HCT116 (cell line): Measurements from ENCODE around the gene HSDL2. TPM values are rescaled to one million over a fixed set of nuclear protein-coding genes. Genes with fewer than 3 reads are reported as not detected.

Experiments
- ATAC-seq: fragments of 200-7000 bp; cut with Tn5 transposase; 2 replicates; pipeline ENCODE4 v1.9.1; 2020; ENCODE audit warnings: mild to moderate bottlenecking, moderate library complexity
- BruUV-seq: library from RNA; stranded (reverse); fragments of 400-500 nt; replicated peaks from 2 replicates; lab custom pipeline; 2021; lab: Mats Ljungman, UMichigan
- CTCF ChIA-PET: fragments of 300-600 bp; sonication (Branson Sonifier 250); formaldehyde crosslinking; loops from one replicate; lab custom pipeline; 2021; ENCODE audit warnings: antibody characterized with exemption; lab: Charles Lee
- POLR2A ChIA-PET: fragments of 300-600, 350-600 bp; sonication (Branson Sonifier 250); formaldehyde crosslinking; loops from one replicate; lab custom pipeline; 2021; ENCODE audit warnings: antibody characterized with exemption; lab: Charles Lee
- RAD21 ChIA-PET, 2 experiments: fragments of 300-600 bp; sonication (Branson Sonifier 250); formaldehyde crosslinking; loops; one replicate each; lab custom pipeline; 2023; ENCODE audit warnings: low total read pairs in 2 of 2; ENCODE audit not compliant: uncharacterized antibody in 2 of 2, unreplicated experiment in 2 of 2, low non-redundant PET in 1 of 2; lab: Charles Lee
- DNase-seq: peaks from one replicate; pipeline ENCODE4 v3.0.0-alpha.2; 2010; ENCODE audit warnings: low read depth, low spot score
- H2AFZ ChIP-seq: fragments of 200-600 bp; shearing (Covaris generic), sonication (generic); 2 replicates; pipeline ENCODE4 v1.6.1; 2017; ENCODE audit warnings: low read depth, mixed run types, mixed read lengths, antibody characterized with exemption, low read length; ENCODE audit not compliant: poor library complexity, severe bottlenecking
- H3K27ac ChIP-seq: 2 replicates; pipeline ENCODE4 v1.5.1; 2012; ENCODE audit warnings: low read depth, low read length
- H3K27me3 ChIP-seq: fragments of 200-600 bp; sonication (generic); 2 replicates; pipeline ENCODE4 v1.6.1; 2016; ENCODE audit warnings: mixed run types, low read length, mixed read lengths; ENCODE audit not compliant: insufficient read depth
- H3K36me3 ChIP-seq, 2 experiments: fragments of 200-500 bp in 1 of 2; fragments of 200-600 bp in 1 of 2; sonication (Bioruptor generic) in 1 of 2; sonication (generic) in 1 of 2; 2 replicates each; pipeline versions ENCODE4 v1.5.1 to v1.6.1; 2014 to 2016; ENCODE audit warnings: low read length in 2 of 2, inconsistent platforms in 1 of 2, mixed read lengths in 1 of 2, mixed run types in 1 of 2; ENCODE audit not compliant: insufficient read depth in 2 of 2, control insufficient read depth in 1 of 2
- H3K4me1 ChIP-seq, 2 experiments: fragments of 200-600 bp in 1 of 2; sonication (generic) in 1 of 2; 2 replicates each; pipeline versions ENCODE4 v1.5.1 to v1.6.1; 2012 to 2017; ENCODE audit warnings: low read length in 2 of 2, inconsistent platforms in 1 of 2, mild to moderate bottlenecking in 1 of 2, mixed read lengths in 1 of 2, mixed run types in 1 of 2, moderate library complexity in 1 of 2; ENCODE audit not compliant: insufficient read depth in 2 of 2, control insufficient read depth in 1 of 2
- H3K4me2 ChIP-seq: fragments of 200-600 bp; sonication (generic); 2 replicates; pipeline ENCODE4 v1.6.1; 2017; ENCODE audit warnings: mixed run types, low read length, mixed read lengths
- H3K4me3 ChIP-seq, 2 experiments: fragments of 200-600 bp in 1 of 2; sonication (generic) in 1 of 2; replicated peaks in 1 of 2; 2 replicates each; pipeline ENCODE4 v1.5.1; 2011 to 2016; ENCODE audit warnings: low read length in 2 of 2, control low read depth in 1 of 2, low read depth in 1 of 2, mild to moderate bottlenecking in 1 of 2, mixed read lengths in 1 of 2, mixed run types in 1 of 2
- H3K79me2 ChIP-seq: fragments of 200-600 bp; sonication (generic); 2 replicates; pipeline ENCODE4 v1.6.1; 2017; ENCODE audit warnings: mild to moderate bottlenecking, mixed run types, low read length, moderate library complexity, mixed read lengths; ENCODE audit not compliant: insufficient read depth
- H3K9ac ChIP-seq: fragments of 200-600 bp; sonication (generic); 2 replicates; pipeline ENCODE4 v1.6.1; 2016; ENCODE audit warnings: low read length, mixed read lengths
- H3K9me2 ChIP-seq: fragments of 200-600 bp; sonication (generic), shearing (Covaris generic); 2 replicates; pipeline ENCODE4 v1.6.1; 2017; ENCODE audit warnings: mixed run types, mild to moderate bottlenecking, moderate library complexity; ENCODE audit not compliant: insufficient read depth
- H3K9me3 ChIP-seq, 2 experiments: fragments of 200-500 bp in 1 of 2; fragments of 200-600 bp in 1 of 2; sonication (Bioruptor generic) in 1 of 2; sonication (generic) in 1 of 2; 2 replicates each; pipeline ENCODE4 v1.6.1; 2014 to 2017; ENCODE audit warnings: low read length in 2 of 2, mixed read lengths in 2 of 2, inconsistent platforms in 1 of 2, low read depth in 1 of 2, mild to moderate bottlenecking in 1 of 2, mixed run types in 1 of 2, moderate library complexity in 1 of 2; ENCODE audit not compliant: control insufficient read depth in 1 of 2, insufficient read depth in 1 of 2
- H4K20me1 ChIP-seq: fragments of 200-600 bp; sonication (generic), shearing (Covaris generic); 2 replicates; pipeline ENCODE4 v1.6.1; 2017; ENCODE audit warnings: mixed run types, mild to moderate bottlenecking, moderate library complexity; ENCODE audit not compliant: insufficient read depth
- CBX3 ChIP-seq: IDR thresholded peaks from 2 replicates; pipeline ENCODE4 v1.6.1; 2012; ENCODE audit warnings: low read depth
- CEBPB ChIP-seq: IDR thresholded peaks from 2 replicates; pipeline ENCODE4 v1.6.1; 2012; ENCODE audit warnings: low read depth
- ELF1 ChIP-seq: IDR thresholded peaks from 2 replicates; pipeline ENCODE4 v1.6.1; 2012; ENCODE audit warnings: low read depth, borderline replicate concordance
- EZH2 ChIP-seq: fragments of 200-600 bp; sonication (generic); IDR thresholded peaks from 2 replicates; pipeline ENCODE4 v1.6.1; 2017; ENCODE audit warnings: antibody characterized with exemption, mixed run types
- EZH2phosphoT487 ChIP-seq: fragments of 200-600 bp; IDR thresholded peaks from 2 replicates; pipeline ENCODE4 v1.6.1; 2018; ENCODE audit warnings: antibody characterized with exemption, borderline replicate concordance
- FOSL1 ChIP-seq: IDR thresholded peaks from 2 replicates; pipeline ENCODE4 v1.6.1; 2012; ENCODE audit warnings: low read depth
- JUND ChIP-seq: IDR thresholded peaks from 2 replicates; pipeline ENCODE4 v1.6.1; 2012
- MAX ChIP-seq: IDR thresholded peaks from 2 replicates; pipeline ENCODE4 v1.6.1; 2012
- RAD21 ChIP-seq: IDR thresholded peaks from 2 replicates; pipeline ENCODE4 v1.6.1; 2012; ENCODE audit warnings: low read depth, mild to moderate bottlenecking
- REST ChIP-seq: IDR thresholded peaks from 2 replicates; pipeline ENCODE4 v1.6.1; 2012; ENCODE audit warnings: low read depth
- SIN3A ChIP-seq: IDR thresholded peaks from 2 replicates; pipeline ENCODE4 v1.6.1; 2012; ENCODE audit warnings: low read depth
- SP1 ChIP-seq: IDR thresholded peaks from 2 replicates; pipeline ENCODE4 v1.6.1; 2012; ENCODE audit warnings: low read depth
- SRF ChIP-seq: IDR thresholded peaks from 2 replicates; pipeline ENCODE4 v1.6.1; 2012; ENCODE audit warnings: low read depth
- TCF7L2 ChIP-seq: IDR thresholded peaks from 2 replicates; pipeline ENCODE4 v1.7.0; 2011; ENCODE audit warnings: borderline replicate concordance, inconsistent platforms; ENCODE audit not compliant: insufficient read depth, insufficient read length; ENCODE audit errors: extremely low read depth
- YY1 ChIP-seq: IDR thresholded peaks from 2 replicates; pipeline ENCODE4 v1.6.1; 2011; ENCODE audit warnings: low read length, low read depth, moderate library complexity, mild to moderate bottlenecking; ENCODE audit not compliant: insufficient replicate concordance; ENCODE audit errors: extremely low read depth
- ZFX ChIP-seq: fragments of 450-650 bp; IDR thresholded peaks from 2 replicates; pipeline ENCODE4 v1.6.1; 2017
- ZNF274 ChIP-seq: fragments of 200-500 bp; sonication (Bioruptor generic); IDR thresholded peaks from 2 replicates; pipeline ENCODE4 v1.6.1; 2014; ENCODE audit warnings: mild to moderate bottlenecking, low read depth, low read length, inconsistent platforms
- intact Hi-C: fragments of 100-400 bp; cut with micrococcal nuclease; formaldehyde crosslinking; loops from 2 replicates; pipeline ENCODE4 v1.10.0; 2022
- total RNA-seq: library from RNA; stranded (reverse); gene quantifications from one replicate; pipeline ENCODE4 v1.2.1, GENCODE V29; 2021; ENCODE audit not compliant: unreplicated experiment
- TF ChIP-seq, protein P1 (sequence below): IDR thresholded peaks from 2 replicates; pipeline ENCODE4 v1.6.1; 2012
- TF ChIP-seq, protein P2 (sequence below), 3 experiments: fragments of 200-600 bp in 1 of 3; sonication (generic) in 1 of 3; IDR thresholded peaks in 2 of 3; conservative IDR thresholded peaks in 1 of 3; 2 replicates each; pipeline ENCODE4 v1.5.1; 2012 to 2017; ENCODE audit warnings: low read depth in 2 of 3, low read length in 2 of 3, antibody characterized with exemption in 1 of 3, borderline replicate concordance in 1 of 3, control low read depth in 1 of 3, mild to moderate bottlenecking in 1 of 3, mixed read lengths in 1 of 3, mixed run types in 1 of 3, moderate library complexity in 1 of 3; ENCODE audit not compliant: insufficient read depth in 1 of 3
- TF ChIP-seq, protein P3 (sequence below): IDR thresholded peaks from 2 replicates; pipeline ENCODE4 v1.6.1; 2011; ENCODE audit warnings: mild to moderate bottlenecking, low read length, moderate library complexity; ENCODE audit not compliant: insufficient replicate concordance; ENCODE audit errors: extremely low read depth

The HSDL2 gene
- total RNA-seq, 1 experiment from 2014 or later = 33.9 TPM

GRCh38 chr9:112396872-112397271, 17.0 kb downstream of the HSDL2 start:
- ATAC-seq (no peak), DNase-seq (no peak)
- Histone ChIP-seq H3K4me3 (no peak overlapping the region), H3K79me2 (0 out of 2 replicates have a peak, but pooled peaks cover 12% of the 10 kb centered on the region), H2AFZ (no peak overlapping the region), H3K4me1 (peaks cover 3 to 7% of the 10 kb centered on the region in 2 experiments; a peak in 3 of 4 replicates), H3K27me3 (no peaks in the 10 kb centered on the region), H3K9me3 (no peaks in the 10 kb centered on the region), H3K9ac (no peak overlapping the region), H3K36me3 (peaks cover 0 to 5% of the 10 kb centered on the region in 2 experiments; a peak in 1 of 4 replicates), H3K27ac (no peak overlapping the region), H3K9me2 (no peaks in the 10 kb centered on the region), H3K4me2 (no peak overlapping the region), H4K20me1 (no peaks in the 10 kb centered on the region)
- ChIA-PET RAD21 (no interaction called here), CTCF (no interaction called here), POLR2A (no interaction called here)
- BruUV-seq = no TSS peak
- no peak for TF ChIP-seq ELF1
- no peak for TF ChIP-seq SRF
- TF ChIP-seq REST = no peak
- no peak for TF ChIP-seq CEBPB
- no peak for TF ChIP-seq YY1
- TF ChIP-seq ZNF274 = no peak
- no peak for TF ChIP-seq RAD21
- TF ChIP-seq EZH2phosphoT487 = no peak
- TF ChIP-seq CBX3 = no peak
- no peak for TF ChIP-seq MAX
- no peak for TF ChIP-seq EZH2
- no peak for TF ChIP-seq SP1
- TF ChIP-seq, protein P1, sequence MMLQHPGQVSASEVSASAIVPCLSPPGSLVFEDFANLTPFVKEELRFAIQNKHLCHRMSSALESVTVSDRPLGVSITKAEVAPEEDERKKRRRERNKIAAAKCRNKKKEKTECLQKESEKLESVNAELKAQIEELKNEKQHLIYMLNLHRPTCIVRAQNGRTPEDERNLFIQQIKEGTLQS = no peak
- no peak for TF ChIP-seq ZFX
- no peak for TF ChIP-seq SIN3A
- no peak for TF ChIP-seq FOSL1
- TF ChIP-seq TCF7L2 = no peak
- TF ChIP-seq, protein P2, sequence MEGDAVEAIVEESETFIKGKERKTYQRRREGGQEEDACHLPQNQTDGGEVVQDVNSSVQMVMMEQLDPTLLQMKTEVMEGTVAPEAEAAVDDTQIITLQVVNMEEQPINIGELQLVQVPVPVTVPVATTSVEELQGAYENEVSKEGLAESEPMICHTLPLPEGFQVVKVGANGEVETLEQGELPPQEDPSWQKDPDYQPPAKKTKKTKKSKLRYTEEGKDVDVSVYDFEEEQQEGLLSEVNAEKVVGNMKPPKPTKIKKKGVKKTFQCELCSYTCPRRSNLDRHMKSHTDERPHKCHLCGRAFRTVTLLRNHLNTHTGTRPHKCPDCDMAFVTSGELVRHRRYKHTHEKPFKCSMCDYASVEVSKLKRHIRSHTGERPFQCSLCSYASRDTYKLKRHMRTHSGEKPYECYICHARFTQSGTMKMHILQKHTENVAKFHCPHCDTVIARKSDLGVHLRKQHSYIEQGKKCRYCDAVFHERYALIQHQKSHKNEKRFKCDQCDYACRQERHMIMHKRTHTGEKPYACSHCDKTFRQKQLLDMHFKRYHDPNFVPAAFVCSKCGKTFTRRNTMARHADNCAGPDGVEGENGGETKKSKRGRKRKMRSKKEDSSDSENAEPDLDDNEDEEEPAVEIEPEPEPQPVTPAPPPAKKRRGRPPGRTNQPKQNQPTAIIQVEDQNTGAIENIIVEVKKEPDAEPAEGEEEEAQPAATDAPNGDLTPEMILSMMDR (IDR thresholded peaks at IDR 0.05 in 2 of 3, conservative IDR thresholded peaks at IDR 0.05 in 1 of 3; ENCODE audit: borderline replicate concordance in 1 of 3, insufficient read depth in 1 of 3, low read depth in 2 of 3, low read length in 2 of 3) = no peak
- TF ChIP-seq, protein P3, sequence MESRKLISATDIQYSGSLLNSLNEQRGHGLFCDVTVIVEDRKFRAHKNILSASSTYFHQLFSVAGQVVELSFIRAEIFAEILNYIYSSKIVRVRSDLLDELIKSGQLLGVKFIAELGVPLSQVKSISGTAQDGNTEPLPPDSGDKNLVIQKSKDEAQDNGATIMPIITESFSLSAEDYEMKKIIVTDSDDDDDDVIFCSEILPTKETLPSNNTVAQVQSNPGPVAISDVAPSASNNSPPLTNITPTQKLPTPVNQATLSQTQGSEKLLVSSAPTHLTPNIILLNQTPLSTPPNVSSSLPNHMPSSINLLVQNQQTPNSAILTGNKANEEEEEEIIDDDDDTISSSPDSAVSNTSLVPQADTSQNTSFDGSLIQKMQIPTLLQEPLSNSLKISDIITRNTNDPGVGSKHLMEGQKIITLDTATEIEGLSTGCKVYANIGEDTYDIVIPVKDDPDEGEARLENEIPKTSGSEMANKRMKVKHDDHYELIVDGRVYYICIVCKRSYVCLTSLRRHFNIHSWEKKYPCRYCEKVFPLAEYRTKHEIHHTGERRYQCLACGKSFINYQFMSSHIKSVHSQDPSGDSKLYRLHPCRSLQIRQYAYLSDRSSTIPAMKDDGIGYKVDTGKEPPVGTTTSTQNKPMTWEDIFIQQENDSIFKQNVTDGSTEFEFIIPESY = no peak
- no peak for TF ChIP-seq JUND
- intact Hi-C loops = no loop called here
